ENCODE results near the gene HMBS.
"Not testable (repeated sequence)": the region's sequence is repeated elsewhere in the genome, so short reads cannot be mapped to it uniquely, and the experiment has no call there.

HMBS gene

DNA sequence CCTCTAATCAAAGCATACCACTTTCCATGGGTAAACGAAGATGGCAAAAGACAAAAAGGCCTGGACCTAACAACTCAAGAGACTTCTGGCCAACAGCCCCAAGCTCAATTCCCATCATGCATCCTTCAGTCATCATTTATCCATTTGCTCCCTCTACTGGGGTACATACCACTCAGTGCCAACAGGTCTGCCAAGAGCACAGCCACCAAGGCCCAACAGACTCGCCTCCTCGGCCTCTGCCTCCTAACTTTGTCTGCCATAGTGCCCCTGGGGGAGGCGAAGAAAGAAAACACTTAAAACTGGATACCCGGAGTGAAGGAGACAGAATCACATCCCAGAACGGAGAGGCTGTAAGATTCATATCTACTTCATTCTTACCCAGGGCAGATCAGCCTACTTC lies 28.8 kb upstream of the HMBS start:
- no peaks in the 10 kb centered on the region for H3K27me3 Mint-ChIP-seq
- H3K9me3 Mint-ChIP-seq, result no peaks in the 10 kb centered on the region
- peaks cover 27 to 41% of the 10 kb centered on the region in 2 donors for H3K4me1 Mint-ChIP-seq (ENCODE audit: low read depth in 2 of 2)
- no peak for ATAC-seq (replicated peaks)
- H3K36me3 Mint-ChIP-seq (ENCODE audit: insufficient read depth), result peaks cover 66% of the 10 kb centered on the region
- peak overlapping the region; percentile 95 to 97 for H3K4me3 Mint-ChIP-seq
- DNase-seq, result peak in 1 of 3 experiments; percentile 15
- H3K27ac Mint-ChIP-seq, result peak overlapping the region; percentile 97

DNA sequence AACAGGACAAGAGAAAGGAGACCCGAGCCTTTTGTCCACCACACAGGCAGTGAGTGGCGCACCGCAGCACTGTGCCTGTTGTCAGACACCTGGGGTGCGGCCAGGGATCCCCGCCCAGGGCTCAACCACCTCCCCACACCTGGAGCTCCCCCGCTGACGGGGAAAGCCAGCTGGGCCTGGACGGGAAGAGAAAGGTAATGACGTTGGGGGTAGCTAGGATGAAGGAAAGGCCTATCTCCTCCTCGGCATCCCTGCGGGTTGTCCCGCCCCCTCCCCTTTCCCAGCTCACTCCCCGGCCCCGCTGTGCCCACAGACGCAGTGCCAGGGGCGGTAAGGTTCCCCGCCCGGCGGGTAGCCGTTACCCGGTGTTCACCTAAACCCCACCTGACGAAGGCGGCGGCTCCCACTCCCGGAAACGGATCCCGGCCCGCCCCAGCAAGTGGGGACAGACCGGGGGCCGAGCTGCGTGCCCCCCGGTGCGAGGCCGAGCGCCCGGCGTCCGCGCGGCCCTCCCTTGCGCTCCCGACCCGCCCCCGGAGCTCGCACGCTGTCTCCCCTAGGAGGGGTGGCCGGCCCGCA lies 28.2 kb upstream of the HMBS start:
- DNase-seq, result peak; percentile 37 to 50 (median 38)
- Mint-ChIP-seq H3K4me1 (ENCODE audit: low read depth in 2 of 2) (peaks cover 27 to 41% of the 10 kb centered on the region in 2 donors), H3K4me3 (peak overlapping the region; percentile 95 to 97), H3K36me3 (ENCODE audit: insufficient read depth) (peaks cover 63% of the 10 kb centered on the region), H3K27ac (peak overlapping the region; percentile 97), H3K9me3 (no peaks in the 10 kb centered on the region), H3K27me3 (no peaks in the 10 kb centered on the region)
- peak; percentile 30 for ATAC-seq (replicated peaks)

DNA sequence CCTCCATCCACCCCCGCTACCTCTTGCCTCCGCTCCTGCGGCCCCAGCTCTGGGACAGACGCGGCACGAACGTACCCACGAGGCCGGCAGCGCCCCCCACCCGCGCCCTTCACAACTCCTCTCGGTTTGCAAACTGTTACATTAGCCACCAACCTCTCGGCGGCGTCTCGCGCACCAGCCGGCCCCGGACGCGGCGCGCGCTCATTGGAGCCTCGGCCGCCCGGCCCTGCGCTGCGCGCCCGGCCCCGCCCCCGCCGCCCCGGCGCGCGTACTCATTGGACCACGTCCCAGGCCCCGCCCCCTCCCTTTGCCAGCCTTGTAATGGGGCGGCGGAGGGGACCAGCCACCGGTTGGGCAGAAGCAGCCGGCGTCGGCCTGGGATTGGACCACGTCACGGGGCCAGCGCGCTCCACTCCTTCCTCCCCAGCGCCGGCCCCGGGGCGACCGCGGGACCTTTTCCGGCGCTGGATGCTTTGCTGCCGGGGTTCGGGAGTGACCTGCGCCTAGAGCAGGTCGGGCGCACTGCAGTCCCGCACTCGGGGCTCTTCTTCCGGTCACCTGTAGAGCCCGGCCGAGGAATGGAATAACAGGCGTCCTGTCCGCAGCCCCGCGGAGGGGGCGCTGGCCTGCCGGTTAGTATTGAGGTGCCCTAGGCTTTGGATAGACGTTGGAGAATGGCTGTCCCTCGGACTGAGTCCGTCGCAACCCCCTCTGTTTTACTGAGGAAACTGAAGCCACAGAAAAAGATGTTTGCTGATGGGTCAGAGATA lies 27.5 kb upstream of the HMBS start, which contains the start of gene HYOU1:
TSS of gene HYOU1 (minus strand) at position 206 of the 770 bp plus-strand sequence. CDS start 1,045 bp downstream, outside the sequence.
- peaks cover 57% of the 10 kb centered on the region for H3K36me3 Mint-ChIP-seq (ENCODE audit: insufficient read depth)
- H3K4me1 Mint-ChIP-seq (ENCODE audit: low read depth in 2 of 2), result peaks cover 27 to 37% of the 10 kb centered on the region in 2 donors
- DNase-seq, result peak; percentile 95 to 98 (median 97)
- H3K9me3 Mint-ChIP-seq, result no peaks in the 10 kb centered on the region
- peak within 1 kb of the TSS; percentile 97 for H3K27ac Mint-ChIP-seq
- ATAC-seq (replicated peaks), result peak; percentile 85
- H3K27me3 Mint-ChIP-seq, result no peaks in the 10 kb centered on the region
- H3K4me3 Mint-ChIP-seq, result peak within 1 kb of the TSS; percentile 95 to 97

DNA sequence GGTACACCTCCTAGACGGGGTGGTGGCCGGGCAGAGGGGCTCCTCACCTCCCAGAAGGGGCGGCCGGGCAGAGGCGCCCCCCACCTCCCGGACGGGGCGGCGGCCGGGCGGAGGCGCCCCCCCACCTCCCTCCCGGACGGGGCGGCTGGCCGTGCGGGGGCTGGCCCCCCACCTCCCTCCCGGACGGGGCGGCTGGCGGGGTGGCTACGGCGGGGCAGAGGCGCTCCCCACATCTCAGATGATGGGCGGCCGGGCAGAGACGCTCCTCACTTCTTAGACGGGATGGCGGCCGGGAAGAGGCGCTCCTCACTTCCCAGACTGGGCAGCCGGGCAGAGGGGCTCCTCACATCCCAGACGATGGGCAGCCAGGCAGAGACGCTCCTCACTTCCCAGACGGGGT lies 25.6 kb upstream of the HMBS start:
- not testable (repeated sequence) for H3K9me3 Mint-ChIP-seq; DNase-seq; H3K4me3 Mint-ChIP-seq; H3K27me3 Mint-ChIP-seq; H3K27ac Mint-ChIP-seq; ATAC-seq (replicated peaks)
- peaks cover 24 to 36% of the 10 kb centered on the region in 2 donors for H3K4me1 Mint-ChIP-seq (ENCODE audit: low read depth in 2 of 2)
- H3K36me3 Mint-ChIP-seq (ENCODE audit: insufficient read depth), result peaks cover 38% of the 10 kb centered on the region

DNA sequence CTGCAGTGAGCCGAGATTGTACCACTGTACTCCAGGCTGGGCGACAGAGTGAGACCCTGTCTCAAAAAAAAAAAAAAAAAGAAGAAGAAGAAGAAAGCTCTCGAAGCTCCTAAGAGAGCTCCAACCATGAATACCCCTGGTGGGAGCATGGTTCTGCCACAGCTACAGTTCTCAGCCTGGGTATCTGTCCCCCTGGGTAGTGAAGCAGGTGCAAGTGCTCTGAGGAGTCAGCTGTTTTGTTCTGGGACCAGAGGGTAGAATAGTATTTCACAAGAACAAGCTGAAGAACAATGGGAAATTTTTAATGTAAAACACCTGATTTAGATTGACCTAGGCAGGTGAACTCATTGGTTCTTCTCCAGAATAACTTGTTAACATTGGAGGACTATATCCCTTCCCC lies 23.4 kb upstream of the HMBS start:
- ATAC-seq (replicated peaks), result no peak
- no peak for DNase-seq
- Mint-ChIP-seq H3K36me3 (ENCODE audit: insufficient read depth) (peaks cover 22% of the 10 kb centered on the region), H3K4me1 (ENCODE audit: low read depth in 2 of 2) (peaks cover 16 to 31% of the 10 kb centered on the region in 2 donors), H3K4me3 (no peak overlapping the region), H3K9me3 (no peaks in the 10 kb centered on the region), H3K27ac (no peak overlapping the region), H3K27me3 (no peaks in the 10 kb centered on the region)

DNA sequence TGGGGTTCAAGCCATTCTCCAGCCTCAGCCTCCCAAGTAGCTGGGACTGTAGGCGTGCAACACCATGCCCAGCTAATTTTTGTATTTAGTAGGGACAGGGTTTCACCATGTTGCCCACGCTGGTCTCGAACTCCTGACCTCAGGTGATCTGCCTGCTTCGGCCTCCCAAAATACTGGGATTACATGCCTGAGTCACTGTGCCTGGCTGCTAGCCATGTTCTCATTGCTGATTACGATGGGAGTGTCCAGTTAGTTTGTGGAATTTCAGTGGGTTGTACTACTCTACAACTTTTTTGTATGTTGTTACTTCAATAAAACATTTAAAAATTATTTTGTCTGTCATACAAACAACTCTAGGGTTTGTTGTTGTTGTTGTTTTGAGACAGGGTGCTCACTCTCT lies 21.9 kb upstream of the HMBS start:
- Mint-ChIP-seq H3K36me3 (ENCODE audit: insufficient read depth) (peaks cover 17% of the 10 kb centered on the region), H3K4me3 (no peak overlapping the region), H3K27me3 (no peaks in the 10 kb centered on the region), H3K9me3 (no peaks in the 10 kb centered on the region), H3K27ac (peak overlapping the region in 1 of 2 donors; percentile 65), H3K4me1 (ENCODE audit: low read depth in 2 of 2) (peaks cover 19 to 35% of the 10 kb centered on the region in 2 donors)
- ATAC-seq (replicated peaks) (no peak), DNase-seq (no peak)

DNA sequence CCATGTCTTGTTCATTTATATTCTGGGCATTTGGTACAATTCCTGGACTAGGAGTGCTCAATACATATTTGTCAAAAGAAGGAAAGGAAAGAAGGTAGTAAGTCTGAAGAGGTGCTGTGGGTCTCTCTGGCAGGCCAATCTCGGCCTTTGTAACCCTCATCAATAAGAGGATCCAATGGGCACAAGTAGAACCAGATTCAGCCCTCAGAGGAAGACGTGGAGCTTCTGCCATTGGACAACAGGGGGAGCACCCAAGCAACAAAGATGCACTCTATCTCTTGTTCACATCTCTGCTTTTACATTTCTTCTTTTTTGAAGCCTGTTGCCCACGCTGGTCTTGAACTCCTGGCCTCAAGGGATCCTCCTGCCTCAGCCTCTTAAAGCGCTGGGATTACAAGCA lies 19.3 kb upstream of the HMBS start:
- Mint-ChIP-seq H3K4me1 (ENCODE audit: low read depth in 2 of 2) (peaks cover 22 to 38% of the 10 kb centered on the region in 2 donors), H3K4me3 (peak overlapping the region; percentile 94), H3K27ac (peak overlapping the region; percentile 46 to 99), H3K27me3 (no peaks in the 10 kb centered on the region), H3K9me3 (no peaks in the 10 kb centered on the region), H3K36me3 (ENCODE audit: insufficient read depth) (peaks cover 33% of the 10 kb centered on the region)
- ATAC-seq (replicated peaks) (no peak), DNase-seq (peak; percentile 27 to 46 (median 29))

DNA sequence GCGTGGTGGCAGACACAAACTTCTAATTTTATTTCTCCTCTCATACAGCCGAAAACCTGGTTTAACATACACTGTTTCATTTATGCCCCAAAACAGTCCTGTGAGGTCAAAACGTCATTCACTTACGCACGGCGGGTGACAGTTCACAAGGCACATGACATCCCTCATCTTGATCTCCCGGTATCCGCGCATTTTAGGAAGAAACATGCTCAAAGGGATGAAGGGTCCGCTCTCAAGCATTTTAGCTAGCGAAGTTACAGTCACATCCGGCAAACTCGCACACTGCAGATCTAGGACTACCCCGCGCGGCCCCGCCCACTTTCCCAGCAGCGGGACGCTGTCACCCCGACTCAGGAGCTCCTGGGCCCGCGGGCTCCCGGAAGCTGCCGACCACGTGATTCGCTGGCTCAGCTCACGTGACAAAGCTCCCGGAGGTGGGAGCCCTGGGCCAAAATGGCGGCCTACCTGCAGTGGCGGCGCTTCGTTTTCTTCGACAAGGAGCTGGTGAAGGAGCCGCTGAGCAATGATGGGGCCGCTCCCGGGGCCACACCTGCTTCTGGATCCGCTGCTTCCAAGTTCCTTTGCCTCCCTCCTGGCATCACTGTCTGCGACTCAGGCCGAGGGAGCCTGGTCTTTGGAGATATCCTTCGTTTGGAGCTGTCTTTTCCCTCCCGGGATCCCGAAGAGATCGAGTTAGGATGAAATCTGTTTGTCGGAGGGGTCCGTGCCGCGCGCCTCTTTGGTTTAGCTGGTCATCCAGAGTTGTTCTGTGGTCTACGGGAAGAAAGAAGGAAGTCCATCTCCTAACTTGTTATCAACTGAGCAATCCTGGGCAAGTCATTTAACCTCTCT lies 17.1 kb upstream of the HMBS start, which contains the start of gene VPS11:
TSS of gene VPS11 (plus strand) at position 448 of the 852 bp plus-strand sequence. CDS start at position 454, 6 bp downstream.
- H3K36me3 Mint-ChIP-seq (ENCODE audit: insufficient read depth), result peaks cover 49% of the 10 kb centered on the region
- H3K27me3 Mint-ChIP-seq, result no peaks in the 10 kb centered on the region
- peaks cover 23 to 38% of the 10 kb centered on the region in 2 donors for H3K4me1 Mint-ChIP-seq (ENCODE audit: low read depth in 2 of 2)
- DNase-seq, result peak; percentile 92 to 97 (median 95)
- peak; percentile 93 for ATAC-seq (replicated peaks)
- H3K27ac Mint-ChIP-seq, result peak within 1 kb of the TSS; percentile 99
- peak within 1 kb of the TSS; percentile 94 for H3K4me3 Mint-ChIP-seq
- H3K9me3 Mint-ChIP-seq, result no peaks in the 10 kb centered on the region

DNA sequence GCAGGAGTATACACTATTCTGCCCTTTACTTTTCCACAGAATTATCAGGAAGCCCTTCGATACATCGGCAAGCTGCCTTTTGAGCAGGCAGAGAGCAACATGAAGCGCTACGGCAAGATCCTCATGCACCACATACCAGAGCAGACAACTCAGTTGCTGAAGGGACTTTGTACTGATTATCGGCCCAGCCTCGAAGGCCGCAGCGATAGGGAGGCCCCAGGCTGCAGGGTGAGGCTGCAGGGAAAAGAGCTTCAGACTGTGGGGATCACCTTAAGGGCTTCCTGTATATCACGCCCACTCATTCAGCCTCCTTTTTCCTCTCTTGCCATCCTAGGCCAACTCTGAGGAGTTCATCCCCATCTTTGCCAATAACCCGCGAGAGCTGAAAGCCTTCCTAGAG lies 6.8 kb upstream of the HMBS start:
- H3K27me3 Mint-ChIP-seq, result no peaks in the 10 kb centered on the region
- no peak overlapping the region for H3K4me3 Mint-ChIP-seq
- H3K9me3 Mint-ChIP-seq, result no peaks in the 10 kb centered on the region
- ATAC-seq (replicated peaks) (no peak), DNase-seq (no peak)
- no peak overlapping the region for H3K27ac Mint-ChIP-seq
- H3K4me1 Mint-ChIP-seq (ENCODE audit: low read depth in 2 of 2), result peaks cover under 1 to 1% of the 10 kb centered on the region in 2 donors
- peaks cover 85% of the 10 kb centered on the region for H3K36me3 Mint-ChIP-seq (ENCODE audit: insufficient read depth)

DNA sequence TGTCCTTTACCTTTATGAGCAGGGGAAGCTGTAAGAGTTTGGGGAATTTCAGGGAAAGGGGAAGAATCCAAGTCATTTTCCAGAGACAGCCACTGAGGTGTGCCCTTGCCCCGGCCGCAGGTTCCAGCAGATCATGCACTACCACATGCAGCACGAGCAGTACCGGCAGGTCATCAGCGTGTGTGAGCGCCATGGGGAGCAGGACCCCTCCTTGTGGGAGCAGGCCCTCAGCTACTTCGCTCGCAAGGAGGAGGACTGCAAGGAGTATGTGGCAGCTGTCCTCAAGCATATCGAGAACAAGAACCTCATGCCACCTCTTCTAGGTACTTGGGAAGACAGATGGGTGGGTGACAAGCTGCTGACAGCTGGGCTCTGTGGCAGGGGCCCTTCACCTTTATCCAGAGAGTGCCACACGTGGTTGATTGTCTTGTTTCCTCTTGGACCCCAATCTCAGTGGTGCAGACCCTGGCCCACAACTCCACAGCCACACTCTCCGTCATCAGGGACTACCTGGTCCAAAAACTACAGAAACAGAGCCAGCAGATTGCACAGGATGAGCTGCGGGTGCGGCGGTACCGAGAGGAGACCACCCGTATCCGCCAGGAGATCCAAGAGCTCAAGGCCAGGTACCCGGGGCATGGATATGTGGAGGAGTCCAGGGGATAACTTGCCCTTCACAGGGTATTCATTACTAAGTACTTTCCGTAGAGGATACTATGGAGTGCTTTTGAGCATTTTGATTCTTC lies 5.8 kb upstream of the HMBS start:
- Mint-ChIP-seq H3K27me3 (no peaks in the 10 kb centered on the region), H3K9me3 (no peaks in the 10 kb centered on the region), H3K4me1 (ENCODE audit: low read depth in 2 of 2) (no peaks in the 10 kb centered on the region), H3K4me3 (no peak overlapping the region), H3K36me3 (ENCODE audit: insufficient read depth) (peaks cover 75% of the 10 kb centered on the region), H3K27ac (no peak overlapping the region)
- no peak for DNase-seq
- ATAC-seq (replicated peaks), result no peak

DNA sequence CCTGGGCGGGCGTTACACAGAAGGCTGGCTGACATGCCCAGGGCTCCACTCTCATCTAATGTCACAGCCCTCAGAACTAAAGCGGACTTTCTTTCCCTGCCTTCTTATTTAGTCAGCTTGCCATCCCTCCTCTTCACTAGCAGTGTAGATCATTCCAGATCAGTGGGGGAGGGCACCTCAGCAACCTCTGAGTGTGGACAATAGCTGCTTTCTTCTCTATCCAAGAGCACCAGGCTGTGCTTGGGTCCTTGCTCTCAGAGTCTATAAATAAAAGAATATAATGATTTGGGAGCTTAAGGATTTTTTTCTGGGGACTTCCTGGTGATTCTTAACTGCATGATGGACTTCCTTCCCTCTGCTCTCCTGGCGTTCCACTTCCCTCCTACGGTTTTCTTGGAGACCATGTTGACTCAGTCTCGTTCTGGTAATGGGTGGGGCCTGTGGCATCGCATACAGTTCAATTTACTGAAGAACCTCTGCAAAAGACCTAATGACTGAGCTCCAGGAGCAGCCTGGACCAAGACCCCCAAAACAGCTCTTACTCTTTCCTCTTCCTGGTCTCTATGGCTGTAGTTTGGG lies 2.9 kb upstream of the HMBS start:
- peaks cover 5 to 8% of the 10 kb centered on the region in 2 donors for H3K4me1 Mint-ChIP-seq (ENCODE audit: low read depth in 2 of 2)
- no peak overlapping the region for H3K4me3 Mint-ChIP-seq
- no peaks in the 10 kb centered on the region for H3K27me3 Mint-ChIP-seq
- DNase-seq, result no peak
- H3K36me3 Mint-ChIP-seq (ENCODE audit: insufficient read depth), result peaks cover 58% of the 10 kb centered on the region
- H3K27ac Mint-ChIP-seq, result peak overlapping the region in 1 of 2 donors; percentile 25
- no peak for ATAC-seq (replicated peaks)
- no peaks in the 10 kb centered on the region for H3K9me3 Mint-ChIP-seq

DNA sequence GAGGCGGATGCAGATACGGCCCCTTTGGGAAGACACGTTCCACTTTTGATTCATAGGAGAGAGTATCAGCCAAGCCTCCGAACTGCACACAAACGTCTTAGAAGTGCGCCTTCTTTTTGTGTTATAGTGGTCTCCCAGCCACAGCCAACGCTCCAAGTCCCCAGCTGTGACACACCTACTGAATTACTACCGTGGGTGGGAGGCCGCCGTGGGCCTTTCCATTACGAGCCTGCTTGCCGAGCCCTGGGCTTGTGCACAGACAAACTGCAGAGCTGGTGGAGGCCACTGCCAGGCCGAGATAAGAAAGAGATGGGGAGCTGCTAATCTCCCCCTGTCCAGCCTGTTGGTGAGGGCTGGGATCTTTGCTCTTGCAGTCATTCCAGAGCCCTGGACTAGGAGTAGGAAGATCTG lies 761 bp downstream of the HMBS start:
- H3K27me3 Mint-ChIP-seq, result no peaks in the 10 kb centered on the region
- H3K4me1 Mint-ChIP-seq (ENCODE audit: low read depth in 2 of 2), result peaks cover 11 to 12% of the 10 kb centered on the region in 2 donors
- no peak for DNase-seq

More for the DNA sequence above, 761 bp downstream of the HMBS start:
- no peak for ATAC-seq (replicated peaks)
- Mint-ChIP-seq H3K4me3 (peak overlapping the region; percentile 92 to 93), H3K36me3 (ENCODE audit: insufficient read depth) (peaks cover 25% of the 10 kb centered on the region), H3K9me3 (no peaks in the 10 kb centered on the region), H3K27ac (peak overlapping the region; percentile 91 to 93)

Measured in effector memory CD8-positive, alpha-beta T cell (primary cell).